ENCODE measurements around the gene CSTA.

DNA sequence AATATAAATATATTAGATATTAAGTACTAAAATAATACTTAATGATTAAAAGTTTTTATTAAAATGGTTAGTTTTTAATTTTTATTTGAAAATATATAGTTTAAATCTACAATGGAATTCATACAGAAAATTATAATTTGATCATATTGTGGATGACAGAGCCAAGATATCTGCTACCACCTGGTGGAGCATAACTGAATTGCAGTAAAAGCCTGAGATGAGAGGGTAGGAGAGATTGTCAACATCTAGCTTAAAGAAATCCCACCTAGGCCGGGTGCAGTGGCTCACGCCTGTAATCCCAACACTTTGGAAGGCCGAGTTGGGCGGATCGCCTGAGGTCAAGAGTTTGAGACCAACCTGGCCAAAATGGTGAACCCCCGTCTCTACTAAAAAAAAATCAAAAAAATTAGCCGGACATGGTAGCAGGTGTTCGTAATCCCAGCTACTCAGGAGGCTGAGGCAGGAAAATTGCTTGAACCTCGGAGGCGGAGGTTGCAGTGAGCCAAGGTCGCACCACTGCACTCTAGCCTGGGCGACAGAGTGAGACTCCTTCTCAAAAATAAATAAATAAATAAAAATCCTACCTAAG, 25.1 kb upstream of the CSTA start:
- TF ChIP-seq, protein P1, sequence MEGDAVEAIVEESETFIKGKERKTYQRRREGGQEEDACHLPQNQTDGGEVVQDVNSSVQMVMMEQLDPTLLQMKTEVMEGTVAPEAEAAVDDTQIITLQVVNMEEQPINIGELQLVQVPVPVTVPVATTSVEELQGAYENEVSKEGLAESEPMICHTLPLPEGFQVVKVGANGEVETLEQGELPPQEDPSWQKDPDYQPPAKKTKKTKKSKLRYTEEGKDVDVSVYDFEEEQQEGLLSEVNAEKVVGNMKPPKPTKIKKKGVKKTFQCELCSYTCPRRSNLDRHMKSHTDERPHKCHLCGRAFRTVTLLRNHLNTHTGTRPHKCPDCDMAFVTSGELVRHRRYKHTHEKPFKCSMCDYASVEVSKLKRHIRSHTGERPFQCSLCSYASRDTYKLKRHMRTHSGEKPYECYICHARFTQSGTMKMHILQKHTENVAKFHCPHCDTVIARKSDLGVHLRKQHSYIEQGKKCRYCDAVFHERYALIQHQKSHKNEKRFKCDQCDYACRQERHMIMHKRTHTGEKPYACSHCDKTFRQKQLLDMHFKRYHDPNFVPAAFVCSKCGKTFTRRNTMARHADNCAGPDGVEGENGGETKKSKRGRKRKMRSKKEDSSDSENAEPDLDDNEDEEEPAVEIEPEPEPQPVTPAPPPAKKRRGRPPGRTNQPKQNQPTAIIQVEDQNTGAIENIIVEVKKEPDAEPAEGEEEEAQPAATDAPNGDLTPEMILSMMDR (conservative IDR thresholded peaks at IDR 0.05; ENCODE audit: low read depth, low read length): peak; percentile 70
- TF ChIP-seq EZH2phosphoT487 (IDR thresholded peaks at IDR 0.05; ENCODE audit: borderline replicate concordance, low read length): no peak
- no peak for TF ChIP-seq EZH2 (IDR thresholded peaks at IDR 0.05; ENCODE audit: low read length, unreplicated experiment)

Measured in PC-3 (cell line).